Measurements from ENCODE around the gene SPATA3. TPM values are rescaled to one million over a fixed set of nuclear protein-coding genes. Genes with fewer than 3 reads are reported as not detected.

Gene SPATA3
- polyA plus RNA-seq, 1 donor (not counting 4 experiments of a cell fraction or from before 2014, with no cell fraction given), result not detected

DNA sequence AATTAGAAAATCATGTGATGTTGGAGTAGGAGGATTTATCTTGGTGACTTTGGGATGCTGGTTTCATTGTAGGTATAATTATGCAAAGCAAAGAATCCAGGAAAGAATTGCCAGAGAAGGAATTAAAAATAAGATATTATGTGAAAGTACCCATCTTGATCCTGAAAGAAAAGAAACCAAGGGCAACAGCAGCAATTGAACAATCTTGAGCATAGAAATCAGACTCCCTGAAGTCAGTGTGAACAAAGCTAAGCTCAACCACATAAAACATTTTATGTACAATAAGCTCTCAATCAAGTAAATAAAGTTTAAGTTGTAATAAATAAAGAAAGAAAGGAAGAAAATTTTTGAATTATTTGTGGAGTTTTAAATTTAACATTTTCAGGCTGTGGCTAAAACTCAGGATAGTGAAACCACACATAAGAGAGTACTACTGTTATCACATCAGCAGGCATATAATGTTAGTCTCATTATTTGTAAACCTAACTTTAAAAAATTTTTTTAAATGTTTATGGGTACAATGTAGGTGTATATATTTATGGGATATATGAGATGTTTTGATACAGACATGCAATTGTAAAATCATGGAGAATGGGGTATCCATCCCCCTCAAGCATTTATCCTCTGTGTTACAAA is 38.0 kb upstream of the SPATA3 start:
- Histone ChIP-seq H3K9ac (ENCODE audit: control insufficient read depth, extremely low read depth, insufficient read depth, low read length) (no peak overlapping the region), H3K27me3 (ENCODE audit: control insufficient read depth, extremely low read depth, insufficient read depth, low read length) (peaks cover 5% of the 10 kb centered on the region), H3K4me2 (ENCODE audit: control insufficient read depth, extremely low read depth, insufficient read depth, low read depth, low read length) (peak overlapping the region; percentile 76), H3K36me3 (ENCODE audit: control insufficient read depth in 2 of 2, extremely low read depth in 1 of 2, insufficient read depth in 2 of 2, low read length in 2 of 2) (no peaks in the 10 kb centered on the region), H3K27ac (ENCODE audit: control insufficient read depth, insufficient read depth, low read length) (no peak overlapping the region), H3K9me1 (ENCODE audit: control insufficient read depth, extremely low read depth, insufficient read depth, low read length) (no peaks in the 10 kb centered on the region), H2AFZ (ENCODE audit: control insufficient read depth, low read length) (peak overlapping the region; percentile 27), H4K20me1 (ENCODE audit: control insufficient read depth, extremely low read depth, insufficient read depth, low read length) (no peaks in the 10 kb centered on the region), H3K4me3 (ENCODE audit: control insufficient read depth in 2 of 3, extremely low read depth in 1 of 3, insufficient read depth in 2 of 3, low read depth in 1 of 3, low read length in 3 of 3) (peak overlapping the region; percentile 18 to 69 (median 50)), H3K9me3 (ENCODE audit: control insufficient read depth, low read depth, low read length) (no peaks in the 10 kb centered on the region), H3K4me1 (ENCODE audit: control insufficient read depth, extremely low read depth, insufficient read depth, low read length) (peaks cover 3% of the 10 kb centered on the region), H3K79me2 (ENCODE audit: control insufficient read depth, insufficient read depth, low read length) (no peaks in the 10 kb centered on the region)
- dilution Hi-C loops (cut with MboI; ENCODE audit: extremely low pct_ligation_motif_present, low sequenced_read_pairs), result no loop called here
- DNase-seq (ENCODE audit: low read depth, low spot score), result no peak
- TF ChIP-seq, protein P1, sequence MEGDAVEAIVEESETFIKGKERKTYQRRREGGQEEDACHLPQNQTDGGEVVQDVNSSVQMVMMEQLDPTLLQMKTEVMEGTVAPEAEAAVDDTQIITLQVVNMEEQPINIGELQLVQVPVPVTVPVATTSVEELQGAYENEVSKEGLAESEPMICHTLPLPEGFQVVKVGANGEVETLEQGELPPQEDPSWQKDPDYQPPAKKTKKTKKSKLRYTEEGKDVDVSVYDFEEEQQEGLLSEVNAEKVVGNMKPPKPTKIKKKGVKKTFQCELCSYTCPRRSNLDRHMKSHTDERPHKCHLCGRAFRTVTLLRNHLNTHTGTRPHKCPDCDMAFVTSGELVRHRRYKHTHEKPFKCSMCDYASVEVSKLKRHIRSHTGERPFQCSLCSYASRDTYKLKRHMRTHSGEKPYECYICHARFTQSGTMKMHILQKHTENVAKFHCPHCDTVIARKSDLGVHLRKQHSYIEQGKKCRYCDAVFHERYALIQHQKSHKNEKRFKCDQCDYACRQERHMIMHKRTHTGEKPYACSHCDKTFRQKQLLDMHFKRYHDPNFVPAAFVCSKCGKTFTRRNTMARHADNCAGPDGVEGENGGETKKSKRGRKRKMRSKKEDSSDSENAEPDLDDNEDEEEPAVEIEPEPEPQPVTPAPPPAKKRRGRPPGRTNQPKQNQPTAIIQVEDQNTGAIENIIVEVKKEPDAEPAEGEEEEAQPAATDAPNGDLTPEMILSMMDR (optimal IDR thresholded peaks at IDR 0.05 in 1 of 3, IDR thresholded peaks at IDR 0.05 in 1 of 3, conservative IDR thresholded peaks at IDR 0.05 in 1 of 3; ENCODE audit: extremely low read depth in 1 of 3, insufficient read depth in 2 of 3, low read length in 3 of 3), result no peak
- no peak for TF ChIP-seq EZH2 (IDR thresholded peaks at IDR 0.05; ENCODE audit: low read length)
- no peak for FAIRE-seq

DNA sequence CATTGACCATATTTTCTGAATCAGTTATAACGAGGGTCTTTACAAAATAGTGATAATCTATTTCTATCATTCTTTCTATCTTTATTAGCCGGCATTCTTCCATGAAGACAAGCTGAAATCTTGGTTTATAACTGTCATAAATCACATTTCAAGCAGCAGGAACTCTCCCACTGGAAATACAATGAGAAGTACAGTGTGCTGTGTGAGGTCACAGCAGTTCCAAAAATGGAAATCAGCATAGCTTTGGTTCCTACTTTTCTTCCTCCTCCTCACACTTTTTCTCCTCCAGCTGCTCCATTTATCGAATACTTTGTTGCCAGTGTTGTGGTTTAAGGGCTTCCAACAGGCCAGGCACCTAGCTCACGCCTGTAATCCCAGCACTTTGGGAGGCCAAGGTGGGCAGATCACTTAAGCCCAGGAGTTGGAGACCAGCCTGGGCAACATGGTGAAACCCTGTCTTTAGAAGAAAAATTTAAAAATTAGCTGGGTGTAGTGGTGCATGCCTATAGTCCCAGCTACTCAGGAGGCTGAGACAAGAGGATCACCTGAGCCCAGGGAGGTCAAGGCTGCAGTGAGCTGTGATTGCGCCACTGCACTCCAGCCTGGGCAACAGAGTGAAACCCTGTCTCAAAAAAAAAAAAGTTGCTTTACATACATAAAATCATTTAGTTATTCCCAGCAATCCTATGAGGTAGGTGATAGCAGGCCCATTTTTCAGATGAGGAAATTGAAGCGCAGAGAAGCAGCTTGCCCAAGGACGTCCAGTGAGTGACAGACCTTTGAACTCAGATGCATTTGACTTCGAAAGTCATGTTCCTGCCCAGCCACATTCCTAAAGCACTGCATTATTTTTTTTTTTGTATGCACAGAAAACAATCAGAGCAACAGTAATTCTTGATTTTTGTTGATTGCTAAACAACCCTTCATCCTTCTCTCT is 36.8 kb upstream of the SPATA3 start:
- peaks cover 5% of the 10 kb centered on the region for H3K27me3 ChIP-seq (ENCODE audit: control insufficient read depth, extremely low read depth, insufficient read depth, low read length)
- no peaks in the 10 kb centered on the region for H3K36me3 ChIP-seq (ENCODE audit: control insufficient read depth in 2 of 2, extremely low read depth in 1 of 2, insufficient read depth in 2 of 2, low read length in 2 of 2)
- DNase-seq (ENCODE audit: low read depth, low spot score) (no peak), FAIRE-seq (no peak)
- no peak overlapping the region for H2AFZ ChIP-seq (ENCODE audit: control insufficient read depth, low read length)
- H3K79me2 ChIP-seq (ENCODE audit: control insufficient read depth, insufficient read depth, low read length), result no peaks in the 10 kb centered on the region
- no peak overlapping the region for H3K4me3 ChIP-seq (ENCODE audit: control insufficient read depth in 2 of 3, extremely low read depth in 1 of 3, insufficient read depth in 2 of 3, low read depth in 1 of 3, low read length in 3 of 3)
- no peaks in the 10 kb centered on the region for H3K9me1 ChIP-seq (ENCODE audit: control insufficient read depth, extremely low read depth, insufficient read depth, low read length)
- no peak overlapping the region for H3K4me2 ChIP-seq (ENCODE audit: control insufficient read depth, extremely low read depth, insufficient read depth, low read depth, low read length)
- TF ChIP-seq EZH2 (IDR thresholded peaks at IDR 0.05; ENCODE audit: low read length), result no peak
- TF ChIP-seq, protein P1 (optimal IDR thresholded peaks at IDR 0.05 in 1 of 3, IDR thresholded peaks at IDR 0.05 in 1 of 3, conservative IDR thresholded peaks at IDR 0.05 in 1 of 3; ENCODE audit: extremely low read depth in 1 of 3, insufficient read depth in 2 of 3, low read length in 3 of 3), result no peak
- no peak overlapping the region for H3K27ac ChIP-seq (ENCODE audit: control insufficient read depth, insufficient read depth, low read length)
- H4K20me1 ChIP-seq (ENCODE audit: control insufficient read depth, extremely low read depth, insufficient read depth, low read length), result no peaks in the 10 kb centered on the region
- H3K9ac ChIP-seq (ENCODE audit: control insufficient read depth, extremely low read depth, insufficient read depth, low read length), result no peak overlapping the region
- H3K4me1 ChIP-seq (ENCODE audit: control insufficient read depth, extremely low read depth, insufficient read depth, low read length), result peaks cover 3% of the 10 kb centered on the region
- no peaks in the 10 kb centered on the region for H3K9me3 ChIP-seq (ENCODE audit: control insufficient read depth, low read depth, low read length)
- dilution Hi-C loops (cut with MboI; ENCODE audit: extremely low pct_ligation_motif_present, low sequenced_read_pairs), result no loop called here

Data from keratinocyte (primary cell).